A673 (cell line): ENCODE results near the gene CST8. TPM values are rescaled to one million over a fixed set of nuclear protein-coding genes. Genes with fewer than 3 reads are reported as not detected.

Source experiments
- BruUV-seq: library from RNA; stranded (reverse); fragments of 400-500 nt; replicated peaks from 2 replicates; lab custom pipeline; 2021; lab: Mats Ljungman, UMichigan
- CTCF ChIA-PET: fragments of 300-600 bp; sonication (Branson Sonifier 250); formaldehyde crosslinking; loops from one replicate; lab custom pipeline; 2022; ENCODE audit warnings: antibody characterized with exemption; lab: Charles Lee
- POLR2A ChIA-PET: fragments of 300-600 bp; sonication (Branson Sonifier 250); formaldehyde crosslinking; loops from one replicate; lab custom pipeline; 2022; ENCODE audit warnings: antibody characterized with exemption; ENCODE audit not compliant: low non-redundant PET; lab: Charles Lee
- DNase-seq: peaks from one replicate; pipeline ENCODE4 v3.0.0-alpha.2; 2015; ENCODE audit warnings: low spot score
- H3K27ac ChIP-seq: fragments of 200-600 bp; sonication (generic); 2 replicates; pipeline ENCODE4 v1.5.1; 2016; ENCODE audit warnings: mixed run types, low read depth, mild to moderate bottlenecking, mixed read lengths, antibody characterized with exemption, low read length; ENCODE audit not compliant: poor library complexity, severe bottlenecking
- H3K27me3 ChIP-seq: fragments of 200-600 bp; sonication (generic); replicated peaks from 2 replicates; pipeline ENCODE4 v1.6.1; 2017; ENCODE audit warnings: mixed run types, low read depth, mild to moderate bottlenecking, mixed read lengths, antibody characterized with exemption, low read length; ENCODE audit not compliant: insufficient read depth, poor library complexity
- H3K36me3 ChIP-seq: fragments of 200-600 bp; sonication (generic); 2 replicates; pipeline ENCODE4 v1.6.1; 2016; ENCODE audit warnings: mixed run types, mild to moderate bottlenecking, mixed read lengths, antibody characterized with exemption, low read length; ENCODE audit not compliant: insufficient read depth, poor library complexity, severe bottlenecking
- H3K4me1 ChIP-seq: fragments of 200-600 bp; sonication (generic); 2 replicates; pipeline ENCODE4 v1.6.1; 2017; ENCODE audit warnings: mixed run types, mild to moderate bottlenecking, mixed read lengths, antibody characterized with exemption, low read length; ENCODE audit not compliant: insufficient read depth, poor library complexity, severe bottlenecking
- H3K4me3 ChIP-seq: fragments of 200-600 bp; sonication (generic); 2 replicates; pipeline ENCODE4 v1.5.1; 2016; ENCODE audit warnings: low read depth, mixed run types, mild to moderate bottlenecking, mixed read lengths, low read length; ENCODE audit not compliant: poor library complexity, severe bottlenecking
- H3K9me3 ChIP-seq: fragments of 200-600 bp; sonication (generic); 2 replicates; pipeline ENCODE4 v1.6.1; 2016; ENCODE audit warnings: mixed run types, low read depth, mild to moderate bottlenecking, mixed read lengths, antibody characterized with exemption, low read length; ENCODE audit not compliant: poor library complexity, severe bottlenecking
- EZH2 ChIP-seq: fragments of 200-600 bp; sonication (generic); IDR thresholded peaks from 2 replicates; pipeline ENCODE4 v1.6.1; 2017; ENCODE audit warnings: borderline replicate concordance, low read depth, mild to moderate bottlenecking, mixed read lengths, antibody characterized with exemption, low read length; ENCODE audit not compliant: poor library complexity, severe bottlenecking
- intact Hi-C: fragments of 100-400 bp; cut with micrococcal nuclease; formaldehyde crosslinking; loops from one replicate; pipeline ENCODE4 v1.10.0; 2022; ENCODE audit not compliant: unreplicated experiment
- total RNA-seq: library from RNA; stranded (reverse); gene quantifications from 2 replicates; pipeline ENCODE4 v1.2.3, GENCODE V29; 2021
- TF ChIP-seq, protein P1 (sequence below): fragments of 300-800, 200-600 bp; sonication (generic); conservative IDR thresholded peaks from 2 replicates; pipeline ENCODE4 v1.5.1; 2017; ENCODE audit warnings: low read depth, mild to moderate bottlenecking, antibody characterized with exemption, low read length, moderate library complexity, mixed read lengths

Gene CST8
- total RNA-seq, 1 experiment from 2014 or later, result not detected

DNA sequence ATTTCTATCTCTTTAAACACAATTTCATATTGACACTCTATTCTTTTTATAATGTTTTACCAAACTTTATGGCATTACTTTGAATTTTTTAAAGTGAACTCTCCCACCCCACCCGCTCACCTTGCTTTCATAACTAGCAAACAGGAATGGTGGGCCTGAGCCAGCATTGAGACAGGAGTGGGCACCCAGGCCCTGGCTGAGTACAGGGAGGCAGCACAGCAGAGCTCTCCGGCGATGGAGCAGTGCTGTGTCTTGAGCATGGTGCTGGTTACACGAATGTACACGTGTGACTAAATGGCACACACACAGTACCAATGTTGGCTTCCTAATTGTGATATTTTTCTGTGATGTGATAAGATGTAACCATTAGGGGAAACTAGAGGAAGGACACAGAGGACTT is 42.8 kb upstream of the CST8 start:
- Histone ChIP-seq H3K27me3 (no peaks in the 10 kb centered on the region), H3K36me3 (no peaks in the 10 kb centered on the region), H3K9me3 (no peaks in the 10 kb centered on the region), H3K4me3 (no peak overlapping the region), H3K4me1 (no peaks in the 10 kb centered on the region), H3K27ac (no peak overlapping the region)
- DNase-seq, result no peak
- ChIA-PET POLR2A (no interaction called here), CTCF (no interaction called here)
- TF ChIP-seq EZH2, result no peak
- TF ChIP-seq, protein P1, sequence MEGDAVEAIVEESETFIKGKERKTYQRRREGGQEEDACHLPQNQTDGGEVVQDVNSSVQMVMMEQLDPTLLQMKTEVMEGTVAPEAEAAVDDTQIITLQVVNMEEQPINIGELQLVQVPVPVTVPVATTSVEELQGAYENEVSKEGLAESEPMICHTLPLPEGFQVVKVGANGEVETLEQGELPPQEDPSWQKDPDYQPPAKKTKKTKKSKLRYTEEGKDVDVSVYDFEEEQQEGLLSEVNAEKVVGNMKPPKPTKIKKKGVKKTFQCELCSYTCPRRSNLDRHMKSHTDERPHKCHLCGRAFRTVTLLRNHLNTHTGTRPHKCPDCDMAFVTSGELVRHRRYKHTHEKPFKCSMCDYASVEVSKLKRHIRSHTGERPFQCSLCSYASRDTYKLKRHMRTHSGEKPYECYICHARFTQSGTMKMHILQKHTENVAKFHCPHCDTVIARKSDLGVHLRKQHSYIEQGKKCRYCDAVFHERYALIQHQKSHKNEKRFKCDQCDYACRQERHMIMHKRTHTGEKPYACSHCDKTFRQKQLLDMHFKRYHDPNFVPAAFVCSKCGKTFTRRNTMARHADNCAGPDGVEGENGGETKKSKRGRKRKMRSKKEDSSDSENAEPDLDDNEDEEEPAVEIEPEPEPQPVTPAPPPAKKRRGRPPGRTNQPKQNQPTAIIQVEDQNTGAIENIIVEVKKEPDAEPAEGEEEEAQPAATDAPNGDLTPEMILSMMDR, result no peak
- BruUV-seq, result no TSS peak
- intact Hi-C loops, result no loop called here

DNA sequence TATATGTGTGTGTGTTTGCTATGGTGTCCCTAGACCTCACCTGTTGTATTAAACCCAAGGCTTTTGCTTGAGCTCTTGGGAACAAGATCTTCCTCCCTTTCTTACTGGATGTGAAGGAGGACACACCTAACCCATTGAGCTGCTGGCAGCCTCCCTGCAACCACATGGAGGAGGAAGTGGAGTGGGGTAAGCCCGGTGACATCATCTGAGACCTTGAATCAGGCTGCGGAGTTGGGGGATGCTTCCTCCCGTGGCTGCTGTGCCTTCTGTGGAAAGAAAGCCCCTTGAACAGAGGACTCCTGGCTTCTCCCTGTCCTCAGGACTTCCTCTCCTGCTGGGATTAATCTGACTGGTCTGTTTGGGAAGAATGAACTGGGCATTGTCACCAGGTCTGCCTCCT is 41.5 kb upstream of the CST8 start:
- Histone ChIP-seq H3K27ac (no peak overlapping the region), H3K9me3 (no peaks in the 10 kb centered on the region), H3K4me1 (no peaks in the 10 kb centered on the region), H3K4me3 (no peak overlapping the region), H3K27me3 (no peaks in the 10 kb centered on the region), H3K36me3 (no peaks in the 10 kb centered on the region)
- DNase-seq, result no peak
- CTCF ChIA-PET, result no interaction called here
- no TSS peak for BruUV-seq
- POLR2A ChIA-PET, result no interaction called here
- intact Hi-C loops, result no loop called here
- TF ChIP-seq, protein P1, result no peak
- no peak for TF ChIP-seq EZH2

DNA sequence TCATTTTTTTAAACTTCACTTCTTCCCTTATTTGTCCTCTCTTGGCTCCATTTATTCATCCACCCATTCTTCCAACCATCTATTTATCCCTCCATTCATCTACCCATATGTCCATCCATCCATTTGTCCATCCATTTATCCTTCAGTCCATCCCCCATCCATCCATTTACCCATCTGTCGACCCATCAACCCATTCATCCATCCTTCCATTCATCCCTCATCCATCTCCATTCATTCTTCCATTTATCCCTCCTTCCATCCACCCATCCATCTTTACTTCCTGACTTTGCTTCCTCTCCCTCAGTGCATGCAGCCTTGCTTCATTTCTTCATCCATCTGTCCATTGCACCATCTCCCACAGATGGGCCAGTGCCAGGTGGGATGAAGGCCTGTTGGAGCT is 40.0 kb upstream of the CST8 start:
- intact Hi-C loops, result no loop called here
- no peaks in the 10 kb centered on the region for H3K27me3 ChIP-seq
- ChIA-PET CTCF (no interaction called here), POLR2A (no interaction called here)
- TF ChIP-seq, protein P1, result no peak
- no peak for TF ChIP-seq EZH2
- H3K4me3 ChIP-seq, result no peak overlapping the region
- no peaks in the 10 kb centered on the region for H3K36me3 ChIP-seq
- no peaks in the 10 kb centered on the region for H3K4me1 ChIP-seq
- no TSS peak for BruUV-seq
- no peak overlapping the region for H3K27ac ChIP-seq
- no peak for DNase-seq
- no peaks in the 10 kb centered on the region for H3K9me3 ChIP-seq
